RCC 7860 (cell line): ENCODE results near the gene STX11.
"Not testable (repeated sequence)": the region's sequence is repeated elsewhere in the genome, so short reads cannot be mapped to it uniquely, and the experiment has no call there.

Experiments used
- DNase-seq: peaks from one replicate; pipeline ENCODE4 v3.0.0-alpha.2; 2015; ENCODE audit warnings: low spot score
- FAIRE-seq: peaks from 2 replicates; lab custom pipeline; 2012; peaks lifted over from hg19 to GRCh38; lab: Jason Lieb, UNC

The STX11 gene

GRCh38 chr6:144170044-144170443, 19.7 kb downstream of the STX11 start:
- FAIRE-seq, result no peak
- no peak for DNase-seq

DNA sequence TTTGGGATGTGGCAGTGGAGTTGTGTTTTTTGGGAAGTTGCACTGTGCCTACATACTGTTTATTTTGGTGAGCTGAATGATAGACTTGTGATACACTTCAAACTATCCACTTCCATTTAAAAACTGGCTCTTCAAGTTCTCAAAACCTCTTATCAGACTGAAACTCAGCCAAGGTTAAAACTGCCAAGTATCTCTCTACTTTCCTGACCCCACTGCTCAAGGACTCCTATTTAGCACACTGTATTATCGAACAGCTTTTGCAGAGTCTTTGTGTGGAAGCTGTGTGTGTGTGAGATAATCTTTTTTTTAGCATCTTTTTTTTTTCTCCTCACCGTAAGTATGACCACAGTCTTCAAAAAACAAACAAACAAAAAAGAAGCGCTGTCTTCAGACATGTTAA, 21.1 kb downstream of the STX11 start:
- no peak for DNase-seq
- FAIRE-seq, result no peak

DNA sequence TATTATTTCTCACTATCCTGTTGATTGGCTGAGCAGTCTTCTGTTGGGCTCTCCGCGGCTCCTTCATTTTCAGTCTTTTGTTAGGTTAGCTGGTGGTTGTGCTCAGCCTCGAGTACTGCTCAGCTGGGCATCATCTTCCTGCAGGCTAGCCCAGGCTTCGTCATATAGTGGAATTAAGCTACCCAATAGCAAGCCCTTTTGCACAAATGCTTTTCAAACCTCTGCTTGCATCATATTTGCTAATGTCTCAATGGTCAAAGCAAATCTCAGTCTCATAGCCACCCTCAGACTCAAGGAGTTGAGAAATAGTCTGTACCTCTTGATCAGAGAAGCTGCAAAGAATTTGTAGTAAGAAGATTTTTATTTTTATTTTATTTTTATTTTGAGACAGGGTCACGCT, 23.7 kb downstream of the STX11 start:
- FAIRE-seq (no peak), DNase-seq (no peak)

- FAIRE-seq (no peak), DNase-seq (no peak)
These were observed 25.7 kb downstream of the STX11 start for GRCh38 chr6:144176043-144176442.

DNA sequence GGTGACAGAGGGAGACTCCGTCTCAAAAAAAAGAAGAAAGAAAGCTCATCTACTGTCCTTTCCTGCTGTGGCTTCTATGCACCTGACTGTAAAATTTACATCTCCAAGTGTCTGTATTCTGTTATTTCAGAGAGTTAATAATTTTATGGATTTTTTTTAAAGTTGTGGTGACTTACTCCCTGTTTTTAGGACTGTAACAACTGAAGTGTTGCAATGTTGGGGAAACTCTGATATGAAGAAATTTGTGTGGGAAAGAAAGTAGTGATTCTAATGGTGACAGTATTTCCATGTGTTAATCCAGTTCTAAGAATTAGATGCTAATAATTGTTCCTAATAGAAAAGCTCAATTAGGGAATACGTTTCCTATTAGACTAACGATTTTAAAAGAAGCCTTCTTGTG, 27.4 kb downstream of the STX11 start:
- DNase-seq, result no peak
- FAIRE-seq, result no peak

DNA sequence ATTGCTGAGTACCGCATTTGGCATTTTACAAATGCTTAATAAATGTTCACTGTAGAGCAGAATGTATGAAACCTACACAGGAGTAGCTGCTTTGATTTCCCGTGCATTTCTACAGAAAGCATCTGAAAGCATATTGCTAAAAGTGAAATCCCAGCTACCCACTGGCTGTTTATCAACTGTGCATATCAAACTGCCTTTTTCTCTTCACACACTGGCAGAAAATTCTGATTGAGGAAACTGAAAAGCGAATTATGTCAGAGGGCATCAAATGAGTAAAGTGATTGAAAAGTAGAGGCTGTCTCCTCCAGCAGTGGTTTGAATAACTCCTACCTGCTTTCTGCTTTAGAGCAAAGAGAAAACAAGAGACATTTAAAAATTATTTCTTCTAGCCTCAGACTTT, 28.0 kb downstream of the STX11 start:
- DNase-seq (no peak), FAIRE-seq (no peak)

GRCh38 chr6:144179237-144179636, 28.9 kb downstream of the STX11 start:
- DNase-seq, result no peak
- FAIRE-seq, result no peak

DNA sequence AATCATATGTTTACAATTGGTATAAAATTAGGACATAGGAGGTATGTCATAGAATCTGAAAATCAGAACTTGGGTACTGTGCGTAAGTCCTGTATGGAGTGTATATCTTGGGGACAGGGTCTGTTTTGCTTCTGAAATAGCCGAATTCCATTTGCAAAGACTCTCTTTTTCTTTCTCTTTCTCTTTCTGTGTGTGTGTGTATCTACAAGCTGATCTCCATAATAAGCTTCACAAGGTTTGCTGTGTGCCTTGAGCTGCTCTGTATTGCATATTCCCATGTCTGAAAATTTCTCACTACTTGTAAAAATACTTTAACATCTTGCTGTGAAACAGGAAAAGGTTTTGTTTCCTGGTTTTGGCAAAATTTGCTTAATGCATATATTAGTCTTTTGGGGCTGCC, 29.5 kb downstream of the STX11 start:
- DNase-seq (no peak), FAIRE-seq (no peak)

- DNase-seq, FAIRE-seq: not testable (repeated sequence)
These were observed 30.0 kb downstream of the STX11 start for GRCh38 chr6:144180354-144180753.

DNA sequence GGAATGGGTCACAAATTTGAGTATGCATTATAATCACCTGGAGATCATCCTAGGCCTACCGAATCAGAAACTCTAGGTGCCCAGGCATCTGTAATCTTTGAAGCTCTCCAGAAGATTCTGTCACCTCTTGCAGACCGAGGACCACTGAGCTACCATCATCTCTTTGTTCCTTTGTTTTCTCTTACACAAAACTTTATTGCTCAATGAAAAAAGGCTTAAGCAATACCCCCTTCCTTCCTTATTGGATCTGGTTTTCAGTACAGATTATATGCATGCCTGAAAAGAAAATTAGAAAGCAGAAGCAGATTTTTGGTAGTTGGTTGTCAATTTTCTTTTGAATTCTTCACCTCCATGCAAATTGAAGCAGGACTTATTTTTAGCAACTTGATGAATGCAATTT, 31.3 kb downstream of the STX11 start:
- FAIRE-seq (no peak), DNase-seq (no peak)

- FAIRE-seq, DNase-seq: not testable (repeated sequence)
These were observed 33.9 kb downstream of the STX11 start for GRCh38 chr6:144184186-144184585.

GRCh38 chr6:144185133-144185836, 35.0 kb downstream of the STX11 start:
- DNase-seq, result no peak
- FAIRE-seq, result no peak

- no peak for FAIRE-seq
- no peak for DNase-seq
These were observed 36.7 kb downstream of the STX11 start for GRCh38 chr6:144186817-144187625.

- DNase-seq, result no peak
- FAIRE-seq, result no peak
These were observed 39.0 kb downstream of the STX11 start for GRCh38 chr6:144189351-144189750.

- no peak for DNase-seq
- FAIRE-seq, result no peak
These were observed 39.8 kb downstream of the STX11 start for GRCh38 chr6:144190080-144190479.

DNA sequence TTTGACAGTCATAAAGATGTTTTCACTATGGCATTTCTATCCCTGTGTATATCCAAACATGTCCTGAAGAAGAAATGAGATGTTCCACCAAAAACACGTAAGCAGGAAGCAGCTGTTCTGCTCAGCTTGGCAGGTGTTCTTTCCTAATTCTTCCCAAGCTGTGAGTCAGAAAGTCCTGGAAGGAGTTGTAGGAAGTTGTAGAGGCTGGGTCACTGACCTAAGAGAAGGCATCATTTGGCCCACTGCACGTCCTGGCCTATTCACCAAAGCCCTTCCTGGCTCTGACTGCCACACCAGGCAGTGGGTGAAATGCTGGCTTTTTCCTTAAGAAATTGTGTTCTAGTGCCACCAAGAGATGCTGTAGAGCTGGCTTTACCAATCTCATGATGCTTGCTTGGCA, 40.3 kb downstream of the STX11 start:
- no peak for FAIRE-seq
- no peak for DNase-seq

GRCh38 chr6:144193181-144193580, 42.9 kb downstream of the STX11 start:
- DNase-seq, result no peak
- FAIRE-seq, result no peak

DNA sequence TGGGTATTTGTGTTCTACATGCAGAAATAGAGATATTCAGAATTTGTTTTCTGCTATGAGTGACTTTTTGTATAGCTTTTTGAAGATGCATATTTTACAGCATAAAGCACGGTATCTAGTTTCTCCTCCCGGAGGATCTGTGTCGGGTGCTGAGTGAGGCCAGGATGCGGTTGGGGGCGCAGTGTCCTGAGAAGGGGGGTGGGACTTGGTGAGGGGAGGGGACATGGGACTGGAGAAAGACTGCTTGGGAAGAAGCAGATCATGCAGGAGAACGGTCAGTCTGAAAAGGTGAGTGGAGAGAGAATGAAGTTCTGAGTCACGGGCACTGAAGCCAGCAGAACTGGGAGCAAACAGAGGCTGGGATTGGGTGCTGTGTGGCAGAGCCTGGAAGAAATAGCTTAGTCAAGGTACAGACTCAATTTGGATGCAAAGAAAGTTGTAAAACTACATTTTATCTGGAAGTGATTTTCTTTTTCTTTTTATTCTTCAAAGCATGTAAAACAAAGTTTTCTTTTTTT, 44.0 kb downstream of the STX11 start:
- no peak for FAIRE-seq
- DNase-seq, result no peak

DNA sequence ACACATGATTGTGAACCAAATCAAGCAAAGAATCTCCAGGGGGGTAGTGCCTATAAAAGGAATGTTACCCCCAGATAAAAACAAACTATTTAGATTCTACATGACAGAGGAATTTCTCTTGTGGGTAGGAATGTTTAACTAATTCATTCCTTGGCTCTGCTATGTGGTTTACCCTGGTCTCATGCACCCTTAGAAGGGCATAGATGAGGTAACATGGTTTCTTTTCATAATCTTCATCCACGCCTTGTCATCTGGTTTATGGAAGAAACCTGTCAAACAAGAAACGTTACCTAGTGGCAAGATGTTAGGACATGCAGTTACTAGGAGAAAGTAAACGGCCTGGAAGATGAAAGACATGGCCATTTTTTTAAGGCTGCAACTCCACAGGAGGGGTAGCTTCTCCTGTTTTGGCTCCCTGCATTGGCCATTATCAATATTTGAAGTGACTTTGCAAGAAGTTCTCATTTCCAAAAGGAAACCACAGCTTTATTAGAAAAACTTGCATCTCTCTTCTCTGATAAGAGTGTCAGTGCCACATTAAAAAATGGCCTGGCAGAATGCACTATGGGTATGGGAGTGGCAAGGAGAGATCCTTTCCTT, 45.5 kb downstream of the STX11 start:
- FAIRE-seq, result peak; percentile 11
- peak; percentile 65 for DNase-seq

DNA sequence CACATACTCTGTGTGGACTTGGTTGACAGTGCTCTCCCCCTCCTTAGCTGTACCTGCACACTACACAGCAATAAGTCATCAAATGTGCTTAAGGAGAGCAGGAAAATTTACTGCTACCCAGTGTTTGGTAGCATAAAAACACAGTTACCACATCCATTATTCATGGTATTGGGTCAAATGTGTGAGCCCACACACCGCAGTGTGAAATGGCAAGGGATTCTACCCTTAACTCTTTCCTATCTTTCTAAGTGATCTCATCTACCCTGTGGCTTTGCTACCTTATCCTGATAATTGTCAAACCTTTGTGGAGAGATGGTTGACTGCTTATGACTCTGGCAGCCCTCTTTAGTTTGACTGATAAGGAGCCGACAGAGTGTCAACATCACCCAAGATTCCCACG, 47.6 kb downstream of the STX11 start:
- DNase-seq (peak; percentile 82), FAIRE-seq (peak; percentile 37)

DNA sequence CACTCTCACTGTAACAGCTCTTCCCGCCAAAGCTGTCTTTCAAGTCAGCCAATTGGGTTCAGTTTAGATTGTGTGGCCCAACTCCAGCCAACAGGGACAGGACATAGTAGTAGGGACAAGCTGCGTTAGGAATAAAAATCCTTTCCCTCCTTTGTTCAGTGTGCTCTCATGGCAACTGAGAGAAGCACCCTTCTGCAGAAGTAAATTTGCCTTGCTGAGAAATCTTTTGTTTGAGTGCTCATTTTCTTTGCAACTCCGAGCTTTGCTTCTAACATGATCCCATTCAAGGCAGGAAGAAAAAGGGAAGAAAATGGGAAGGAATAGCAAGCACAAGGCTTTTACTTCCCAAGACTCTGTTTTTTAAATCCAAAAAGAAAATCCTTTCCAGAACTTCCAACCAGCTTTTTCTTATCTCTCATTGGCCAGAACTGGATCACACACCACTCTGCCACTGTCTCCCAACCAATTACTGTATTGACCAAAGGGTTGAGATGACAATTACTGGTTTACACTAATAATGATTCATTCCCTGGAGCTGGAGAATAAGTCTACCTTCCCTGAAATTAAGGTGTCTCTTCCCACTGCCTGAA, 52.7 kb downstream of the STX11 start:
- DNase-seq, result no peak
- no peak for FAIRE-seq
